RPMI7951 (cell line): Measurements from ENCODE around the gene MSX1. TPM values are rescaled to one million over a fixed set of nuclear protein-coding genes. Genes with fewer than 3 reads are reported as not detected.

Experiments used
- DNase-seq: peaks from one replicate; pipeline ENCODE4 v3.0.0-alpha.2; 2012; ENCODE audit warnings: low read depth
- total RNA-seq: library from RNA; depleted of rRNA; stranded (reverse); fragments of >200 nt; shearing (Covaris generic); gene quantifications from 2 replicates; pipeline ENCODE4 v1.2.3, GENCODE V29; 2014

Gene MSX1
- total RNA-seq, 1 experiment from 2014 or later, result 7.6 TPM

DNA sequence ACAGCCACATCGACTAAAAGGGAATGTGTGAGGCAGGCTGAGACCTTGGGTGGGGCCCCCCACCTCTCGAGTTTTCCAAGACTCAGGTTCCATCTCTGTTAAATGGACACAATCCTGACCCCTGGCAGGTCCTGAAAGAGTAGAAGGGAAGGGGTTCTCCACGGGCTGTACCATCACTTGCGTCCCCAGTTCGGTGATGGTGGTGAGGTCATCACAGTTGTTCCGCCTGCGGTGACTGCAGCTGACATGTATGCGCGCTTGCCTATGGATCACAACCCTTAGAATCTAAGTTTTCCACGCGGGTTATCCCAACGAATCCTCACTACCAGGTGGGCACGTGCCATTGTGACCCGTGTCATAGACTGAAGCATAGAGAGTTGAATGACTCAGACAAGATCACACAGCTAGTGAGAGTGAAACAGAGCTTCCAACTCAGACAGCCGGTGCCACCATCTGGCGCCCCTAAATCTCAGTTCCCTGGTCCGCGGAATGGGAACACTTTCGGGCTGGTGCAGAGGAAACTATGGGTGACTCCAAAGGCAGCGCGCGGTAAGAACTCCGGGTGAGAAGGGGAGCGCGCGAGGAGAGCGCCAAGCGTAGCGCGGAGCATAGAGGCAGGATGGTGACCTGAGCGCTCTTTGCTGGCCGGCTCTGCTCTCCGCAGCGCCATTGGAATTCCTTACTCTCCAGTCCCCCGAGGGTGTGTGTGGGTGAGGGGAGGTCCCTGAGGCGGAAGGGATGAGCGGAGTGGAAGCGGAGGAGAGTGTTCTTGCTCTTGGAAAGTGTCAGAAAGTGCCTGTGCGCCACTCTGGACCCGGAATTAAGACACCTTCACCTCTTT, 10.5 kb downstream of the MSX1 start:
- no peak for DNase-seq

DNA sequence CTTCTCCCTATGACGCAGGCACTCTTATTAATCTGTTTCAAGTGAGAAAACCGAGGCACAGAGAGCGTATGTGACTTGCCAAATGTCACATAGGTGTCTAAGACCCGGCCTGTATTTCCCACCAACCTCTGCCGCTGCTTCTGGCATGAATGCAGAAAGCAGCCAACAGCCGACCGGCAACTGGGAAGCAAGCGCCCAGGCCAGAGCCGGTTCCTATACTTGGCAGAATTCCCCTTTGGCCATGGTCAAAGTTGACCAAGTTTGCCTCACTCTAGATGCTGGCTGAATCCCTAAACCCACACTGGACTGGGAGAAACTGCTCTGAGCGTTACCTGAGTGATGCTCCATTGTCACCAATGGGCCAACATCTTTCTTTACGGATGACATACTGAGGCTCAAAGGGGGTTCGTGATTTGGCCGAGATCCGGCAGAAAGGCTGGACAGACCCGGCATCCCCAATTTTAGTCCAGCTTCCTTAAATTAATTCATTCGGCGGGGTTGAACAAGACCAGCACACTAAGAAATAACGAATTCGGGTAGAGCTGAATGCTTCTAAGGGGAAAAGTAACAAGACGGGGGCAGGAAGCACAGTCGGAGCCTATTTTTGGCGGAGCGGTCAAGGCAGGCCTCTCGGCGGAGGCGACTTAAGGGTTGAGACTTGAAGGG, 11.2 kb downstream of the MSX1 start:
- DNase-seq, result no peak

DNA sequence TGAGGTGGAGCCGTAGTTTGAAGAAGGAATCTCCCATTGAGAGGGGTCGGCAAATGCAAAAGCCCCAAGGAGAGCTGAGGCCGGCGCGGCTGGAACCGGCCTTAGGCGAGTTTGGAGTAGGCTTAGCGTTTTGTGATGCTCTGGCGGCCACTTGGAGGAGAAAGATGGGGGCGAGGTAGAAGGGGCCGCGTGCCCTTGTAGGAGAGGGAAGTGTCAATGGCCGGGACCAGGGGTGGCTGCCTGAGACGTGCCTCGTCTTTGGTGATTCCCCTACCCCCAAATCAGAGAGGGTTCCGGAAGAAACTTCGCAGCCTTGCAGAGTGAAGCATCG, 11.7 kb downstream of the MSX1 start:
- DNase-seq, result no peak

GRCh38 chr4:4871573-4872313, 12.3 kb downstream of the MSX1 start:
- peak; percentile 27 for DNase-seq

- no peak for DNase-seq
Observed at GRCh38 chr4:4872314-4872903, 12.9 kb downstream of the MSX1 start.

GRCh38 chr4:4873203-4873602, 13.7 kb downstream of the MSX1 start:
- DNase-seq, result no peak

DNA sequence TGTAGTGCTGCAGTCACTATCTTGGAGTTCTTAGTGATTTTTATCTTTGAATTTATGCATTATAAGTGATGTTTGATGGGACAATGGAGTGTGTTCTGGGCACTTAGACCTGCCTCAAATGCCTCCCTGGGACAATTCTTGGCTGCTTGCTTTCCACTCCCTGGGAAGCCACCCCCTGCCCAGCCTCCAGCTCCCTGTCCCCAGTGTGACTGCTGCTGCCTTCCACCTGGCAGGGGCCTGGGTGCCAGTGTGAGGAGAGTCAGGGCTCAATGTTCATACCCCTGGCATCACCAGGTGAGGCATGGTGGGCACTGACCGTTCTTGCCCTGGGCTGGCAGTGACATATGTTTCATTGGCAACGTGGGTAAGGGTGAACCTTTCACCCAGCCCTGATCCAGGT, 14.8 kb downstream of the MSX1 start:
- DNase-seq, result no peak

- DNase-seq, result no peak
Observed at GRCh38 chr4:4875147-4875546, 15.7 kb downstream of the MSX1 start.

DNA sequence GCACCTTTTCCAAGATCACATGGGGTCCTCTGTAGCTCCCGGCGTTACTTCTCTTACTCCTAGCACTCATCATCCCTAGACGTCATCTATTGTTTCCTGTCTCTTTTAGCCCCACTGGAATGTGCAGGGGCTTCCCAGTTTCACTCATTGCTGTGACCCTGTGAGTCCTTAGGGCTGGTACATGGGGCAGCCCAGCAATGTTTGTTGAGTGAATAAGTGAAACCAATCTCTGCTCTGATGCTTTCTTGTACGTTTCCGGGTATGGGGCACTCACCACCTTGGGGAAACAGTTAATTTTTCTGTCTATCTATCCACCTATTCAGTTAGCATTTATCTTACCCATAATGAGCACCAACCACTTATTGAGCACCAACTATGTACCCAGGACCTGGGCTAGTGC, 16.1 kb downstream of the MSX1 start:
- no peak for DNase-seq

GRCh38 chr4:4876945-4877661, 17.6 kb downstream of the MSX1 start:
- DNase-seq, result no peak

- DNase-seq, result no peak
Observed at GRCh38 chr4:4880492-4880891, 21.0 kb downstream of the MSX1 start.

DNA sequence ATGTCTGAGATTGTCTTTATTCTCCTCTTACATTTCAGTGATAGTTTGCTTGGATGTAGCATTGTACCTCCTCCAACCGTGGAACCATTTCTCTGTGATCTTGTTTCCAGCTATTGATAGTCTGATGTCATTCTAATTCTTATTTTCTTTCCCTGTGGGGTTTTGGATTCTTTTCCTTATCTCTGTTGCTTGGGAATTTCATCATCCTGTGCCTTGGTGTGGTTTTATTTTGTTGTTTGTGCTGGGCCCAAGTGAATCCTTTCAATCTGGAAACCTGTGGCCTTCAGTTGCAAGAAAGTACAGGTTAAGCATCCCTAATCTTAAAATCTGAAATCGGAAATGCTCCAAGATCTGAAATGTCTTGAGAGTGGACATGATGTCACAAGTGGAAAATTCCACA, 22.0 kb downstream of the MSX1 start:
- DNase-seq, result no peak

GRCh38 chr4:4884611-4885010, 25.1 kb downstream of the MSX1 start:
- no peak for DNase-seq

GRCh38 chr4:4887426-4887825, 28.0 kb downstream of the MSX1 start:
- DNase-seq, result no peak

DNA sequence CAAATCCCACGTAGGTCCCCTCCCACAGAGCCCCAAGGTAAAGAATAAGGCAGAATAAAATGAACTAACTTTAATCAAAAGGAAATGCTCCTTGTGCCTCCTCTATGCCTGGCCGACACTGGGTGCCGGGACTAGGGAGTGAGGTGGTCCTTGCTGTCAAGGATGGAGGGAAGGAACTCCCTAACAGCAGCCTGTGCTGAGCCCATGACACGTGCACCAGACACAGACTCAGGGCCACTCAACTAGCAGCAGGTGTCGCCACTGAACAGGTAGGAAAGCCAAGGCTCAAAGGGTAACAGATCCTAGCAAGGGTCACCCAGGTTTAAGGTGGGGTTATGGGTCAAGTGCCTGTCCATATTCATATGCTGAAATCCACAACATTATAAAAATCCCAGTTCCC, 29.2 kb downstream of the MSX1 start:
- DNase-seq, result no peak

DNA sequence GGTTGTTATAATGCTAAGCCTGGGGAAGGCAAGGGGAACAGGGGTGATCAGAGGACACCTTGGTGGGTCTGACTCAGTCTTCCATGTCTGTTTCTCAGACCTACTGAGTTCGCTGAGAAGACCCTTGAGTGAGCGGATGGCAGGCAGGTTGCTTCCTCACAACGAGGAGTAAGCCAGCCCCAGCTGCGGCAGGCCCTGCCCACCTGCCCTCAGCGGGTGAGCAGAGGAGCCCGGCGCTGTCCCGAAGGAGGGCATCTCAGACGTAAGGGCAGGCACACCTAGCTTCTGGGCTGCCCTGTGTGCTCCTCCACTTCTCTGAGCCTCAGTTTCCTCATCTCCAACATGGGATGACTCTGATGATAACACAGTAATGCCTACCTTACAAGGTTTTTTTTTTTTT, 30.3 kb downstream of the MSX1 start:
- no peak for DNase-seq

DNA sequence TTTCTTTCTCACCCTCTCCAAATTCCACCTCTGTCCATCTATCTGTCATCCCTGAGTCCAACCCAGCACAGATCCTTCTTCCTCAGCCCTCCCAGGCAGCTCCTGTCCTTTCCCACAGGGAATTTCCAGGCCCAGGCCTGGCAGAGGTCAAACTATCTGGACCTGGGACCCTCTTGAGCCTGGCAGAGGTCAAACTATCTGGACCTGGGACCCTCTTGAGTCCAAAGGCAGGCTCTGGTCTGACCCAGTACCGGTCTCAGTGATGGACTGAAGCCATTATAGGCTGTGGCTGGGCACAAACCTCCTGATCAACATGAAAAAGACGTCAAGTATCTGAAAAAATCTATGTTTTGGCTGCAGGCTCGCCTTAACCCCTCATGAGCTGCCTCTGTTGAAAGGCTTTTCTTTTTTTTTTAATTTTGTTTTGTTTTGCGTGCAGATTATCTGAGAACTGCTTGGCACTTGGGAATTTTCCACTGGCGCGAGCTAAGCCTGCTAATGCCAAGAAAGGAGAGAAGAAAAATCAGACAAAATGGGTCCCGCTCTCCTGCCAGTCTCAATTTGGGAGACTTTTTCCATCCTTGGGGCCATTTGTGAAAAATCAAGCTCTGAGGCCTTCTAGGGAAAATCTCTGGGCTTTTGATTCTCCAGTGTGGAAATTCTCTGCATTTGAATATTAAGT, 31.2 kb downstream of the MSX1 start:
- DNase-seq, result no peak

GRCh38 chr4:4893721-4894120, 34.3 kb downstream of the MSX1 start:
- no peak for DNase-seq

DNA sequence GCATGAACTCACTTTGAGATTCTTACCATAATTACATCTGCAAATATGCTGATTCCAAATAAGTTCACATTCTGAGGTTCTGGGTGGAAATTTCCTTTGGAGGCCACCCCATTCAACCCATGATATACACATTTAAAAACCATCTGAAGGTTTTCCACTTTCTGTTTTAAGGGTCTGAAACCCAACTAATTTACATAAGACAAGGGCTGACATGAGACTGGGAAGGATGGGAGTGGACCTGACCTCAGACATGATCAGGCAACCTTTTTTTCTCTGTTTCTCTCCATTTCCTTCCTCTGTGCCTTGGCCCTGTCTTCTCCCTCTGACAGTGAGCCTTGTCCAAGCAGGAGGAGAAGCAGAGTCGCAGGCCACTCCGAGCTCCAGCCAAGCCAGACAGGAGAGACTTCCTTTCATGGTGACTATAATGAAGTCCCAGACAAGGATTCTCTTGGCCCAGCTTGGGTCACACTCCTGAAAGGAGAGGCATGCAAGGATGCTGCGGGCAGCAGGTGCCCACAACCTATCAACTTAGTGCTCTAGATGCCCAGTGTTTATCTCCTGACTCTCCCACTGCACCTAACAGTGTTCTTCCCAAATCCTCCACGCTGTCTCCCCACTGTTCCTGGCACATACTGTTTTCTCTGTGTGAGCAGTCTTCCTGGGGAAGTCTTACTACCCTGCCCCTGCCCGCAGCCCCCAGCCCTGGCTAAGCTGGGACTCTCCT, 39.9 kb downstream of the MSX1 start:
- no peak for DNase-seq

DNA sequence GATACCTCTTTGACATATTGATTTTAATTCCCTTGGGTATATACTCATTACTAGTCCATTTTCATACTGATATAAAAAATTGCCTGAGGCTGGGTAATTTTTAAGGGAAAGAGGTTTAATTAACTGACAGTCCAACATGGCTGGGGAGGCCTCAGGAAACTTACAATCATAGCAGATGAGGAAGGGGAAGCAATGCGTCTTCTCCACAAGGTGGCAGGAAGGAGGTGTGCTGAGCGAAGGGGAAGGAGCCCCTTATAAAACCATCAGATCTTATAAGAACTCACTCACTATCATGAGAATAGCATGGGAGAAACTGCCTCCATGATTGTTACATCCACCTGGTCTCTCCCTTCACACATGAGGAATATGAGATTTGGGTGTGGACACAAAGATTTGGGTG, 42.4 kb downstream of the MSX1 start:
- no peak for DNase-seq

GRCh38 chr4:4912155-4912554, 52.7 kb downstream of the MSX1 start:
- DNase-seq, result no peak
